Inflammatory macrophage treated with lipopolysaccharide for 1 hour (primary cell): ENCODE measurements around the gene PRDM15.

Source experiments
- DNase-seq, 2 donors: peaks; one replicate each; pipeline ENCODE4 v3.0.0-alpha.2; 2020 to 2022

Gene PRDM15

GRCh38 chr21:41861987-41862386 lies 17.2 kb downstream of the PRDM15 start:
- no peak for DNase-seq

DNA sequence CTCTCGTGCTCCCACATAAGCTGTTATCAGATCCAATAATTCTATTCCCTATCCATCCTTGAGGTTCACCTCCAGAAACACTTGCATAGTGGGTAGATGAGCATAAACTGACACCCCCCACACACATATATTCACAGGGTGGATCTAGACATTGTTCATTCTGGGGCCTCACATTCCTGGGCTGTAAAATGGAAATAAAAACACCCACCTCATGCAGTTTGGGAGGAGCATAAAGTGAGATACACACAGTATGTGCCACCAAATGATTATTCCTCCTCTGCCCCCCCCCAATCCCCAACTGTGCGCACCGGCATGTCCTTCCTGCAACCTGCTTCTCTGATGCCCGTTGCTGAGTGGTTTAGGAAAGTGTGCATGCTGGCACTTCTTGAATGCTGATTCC lies 17.9 kb downstream of the PRDM15 start:
- DNase-seq: no peak

- no peak for DNase-seq
Observed at GRCh38 chr21:41859297-41859980, 19.7 kb downstream of the PRDM15 start.

- no peak for DNase-seq
Observed at GRCh38 chr21:41858466-41859296, 20.5 kb downstream of the PRDM15 start.

DNA sequence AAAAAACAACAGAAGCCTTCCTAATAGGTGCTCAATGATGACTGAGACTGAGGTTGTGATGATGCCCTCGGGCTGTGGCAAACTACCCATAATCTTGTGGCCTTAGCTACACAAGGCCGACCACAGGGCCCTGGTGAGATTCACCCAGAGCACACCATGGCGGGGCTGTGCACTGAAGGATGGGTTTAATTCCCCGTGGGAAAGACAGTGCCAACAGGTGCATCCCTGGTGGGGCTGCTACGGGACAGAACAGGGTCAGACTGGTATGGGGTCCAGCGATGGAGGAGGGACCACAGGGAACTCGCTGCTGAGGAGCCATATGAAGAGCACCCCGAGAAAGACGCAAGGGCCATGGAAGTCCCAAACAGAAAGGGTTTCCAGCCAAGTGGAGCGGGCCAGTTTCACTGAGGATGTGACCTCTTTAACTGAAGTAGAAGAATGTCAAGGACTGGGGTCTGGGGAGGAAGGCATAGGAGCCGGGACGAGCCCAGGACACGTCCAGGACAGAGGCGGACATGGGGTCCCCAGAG lies 21.3 kb downstream of the PRDM15 start:
- no peak for DNase-seq

DNA sequence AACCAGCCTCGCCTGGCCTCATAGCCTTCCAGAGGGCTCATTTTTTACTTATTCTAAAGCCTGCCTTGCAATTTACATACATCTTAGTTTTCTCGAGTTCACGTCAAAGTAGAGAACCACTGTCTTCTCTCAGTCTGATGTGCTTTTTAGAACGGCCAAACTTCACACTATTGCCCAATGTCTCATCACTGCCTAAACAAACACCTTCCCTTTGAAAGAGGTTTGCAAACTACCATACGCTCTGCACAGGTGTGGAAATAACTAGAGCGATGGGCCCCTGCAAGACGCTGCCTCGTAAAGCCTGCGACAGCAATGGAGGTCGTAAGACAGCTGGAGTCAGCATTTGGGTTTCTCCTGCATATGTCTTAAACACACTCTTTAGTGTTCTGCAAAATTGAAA lies 22.6 kb downstream of the PRDM15 start:
- DNase-seq: no peak

- no peak for DNase-seq
Observed at GRCh38 chr21:41854426-41854995, 24.6 kb downstream of the PRDM15 start.

DNA sequence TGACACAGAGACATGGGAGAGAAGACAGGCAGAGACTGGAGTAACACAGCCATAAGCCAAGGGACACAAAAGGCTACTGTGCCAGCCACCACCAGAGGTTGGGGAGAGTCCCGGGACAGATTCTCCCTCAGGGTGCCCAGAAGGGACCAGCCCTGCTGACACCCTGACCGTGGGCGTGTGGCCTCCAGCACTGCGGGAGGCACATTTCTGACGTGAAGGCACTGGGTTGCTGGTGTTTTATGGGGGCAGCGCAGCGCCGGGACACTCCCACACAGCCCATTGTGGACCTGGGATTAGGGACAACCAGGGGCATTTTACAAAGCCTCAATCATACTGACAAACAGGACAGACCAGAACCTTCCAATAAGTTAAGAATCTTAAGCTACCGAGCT lies 26.2 kb downstream of the PRDM15 start:
- peak in 1 of 2 donors; percentile 12 for DNase-seq

DNA sequence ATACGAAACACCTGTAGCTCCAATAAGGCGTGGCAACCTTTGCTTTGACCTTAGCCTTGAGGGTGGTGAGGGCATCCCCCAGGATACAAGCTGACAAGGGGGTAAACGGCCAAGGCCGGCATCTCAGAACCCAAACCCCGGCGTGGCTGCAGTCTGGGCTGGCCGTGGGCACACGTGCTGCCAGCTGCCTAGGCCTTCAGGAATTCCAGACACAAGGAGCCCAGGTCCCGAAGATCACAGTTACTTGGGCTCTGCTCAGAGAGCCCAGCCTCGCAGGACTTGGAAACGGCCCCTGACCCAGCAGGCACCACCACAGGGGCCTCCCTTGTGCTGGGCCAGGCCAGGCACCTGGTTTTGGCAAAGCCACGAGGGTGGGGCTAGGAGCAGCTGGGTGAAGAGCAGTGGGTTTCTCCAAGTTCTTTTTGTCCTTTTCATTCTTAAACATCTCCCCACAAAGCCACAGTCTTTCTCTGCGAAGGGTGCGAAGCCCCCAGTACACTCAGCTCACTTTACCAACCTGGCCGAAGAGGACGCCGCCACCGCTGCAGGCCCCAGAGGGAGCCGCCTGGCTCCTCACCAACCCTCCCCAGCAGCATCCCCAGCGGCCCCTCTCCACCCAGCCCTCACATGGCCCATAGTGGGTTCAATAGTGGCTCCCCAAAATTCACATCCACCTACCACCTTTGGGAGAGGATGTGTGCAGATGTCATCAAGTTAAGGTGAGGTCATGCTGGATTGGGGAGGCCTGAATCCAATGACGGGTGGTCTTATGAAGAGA lies 26.8 kb downstream of the PRDM15 start:
- no peak for DNase-seq

GRCh38 chr21:41851090-41851790 lies 27.9 kb downstream of the PRDM15 start:
- no peak for DNase-seq

DNA sequence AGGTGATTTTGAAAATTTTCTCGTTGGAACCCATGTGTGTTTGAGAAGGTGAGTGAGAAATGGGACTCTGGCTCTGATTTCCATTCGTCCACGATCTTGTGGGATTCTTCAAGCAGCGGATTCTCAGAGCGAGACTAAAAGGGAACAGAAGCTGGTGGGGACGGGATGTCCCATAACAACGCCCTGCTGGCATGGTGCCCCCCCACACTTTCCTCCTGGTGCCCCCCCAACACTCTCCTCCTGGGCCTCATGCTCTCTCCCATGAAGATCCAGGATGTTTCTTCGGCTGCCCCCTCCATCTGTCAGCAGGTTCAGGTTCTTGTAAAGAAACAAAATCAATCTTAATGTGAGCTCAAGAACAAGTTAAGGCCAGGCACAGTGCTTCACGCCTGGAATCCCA lies 29.1 kb downstream of the PRDM15 start:
- DNase-seq: no peak

DNA sequence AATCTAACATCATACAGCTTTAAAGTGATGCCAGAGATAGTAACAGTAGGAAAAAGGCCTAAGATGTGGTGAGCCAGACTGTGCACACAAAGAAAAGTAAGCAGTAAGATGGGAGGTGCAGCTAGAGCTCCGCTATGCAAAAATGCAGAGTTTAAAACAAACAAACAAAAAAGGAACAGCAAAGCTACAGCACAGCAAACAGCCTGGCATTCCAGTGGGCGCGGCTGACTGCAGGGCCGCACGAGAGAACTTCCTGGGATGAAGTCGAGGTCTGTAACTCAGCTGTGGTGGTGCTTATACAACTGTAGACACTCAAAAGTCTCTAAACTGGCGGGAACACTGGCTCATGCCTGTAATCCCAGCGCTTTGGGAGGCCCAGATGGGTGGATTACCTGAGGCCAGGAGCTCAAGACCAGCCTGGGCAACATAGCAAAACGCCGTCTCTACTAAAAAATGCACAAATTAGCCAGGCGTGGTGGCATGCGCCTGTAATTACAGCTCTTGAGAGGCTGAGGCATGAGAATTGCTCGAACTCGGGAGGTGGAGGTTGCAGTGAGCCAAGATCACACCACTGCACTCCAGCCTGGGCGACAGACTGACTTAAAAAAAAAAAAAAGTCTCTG lies 30.1 kb downstream of the PRDM15 start:
- no peak for DNase-seq

DNA sequence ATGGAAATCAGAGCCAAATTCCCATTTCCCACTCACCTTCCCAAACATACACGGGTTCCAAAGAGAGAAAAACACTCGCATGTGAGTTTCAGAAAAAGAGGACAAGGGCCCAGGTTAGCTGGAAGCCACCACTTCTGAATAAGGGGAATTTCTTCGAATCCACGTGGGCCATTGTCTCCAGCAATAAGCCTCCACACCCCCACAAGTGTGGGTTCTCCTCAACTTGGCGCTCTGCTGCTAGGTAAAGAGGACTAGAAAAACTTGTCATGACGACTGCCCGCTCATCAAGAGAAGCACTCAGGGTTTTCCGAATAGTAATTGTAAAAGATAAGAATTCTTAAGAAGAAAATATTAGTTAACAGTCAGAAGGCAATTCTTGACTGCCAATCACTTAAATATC lies 30.6 kb downstream of the PRDM15 start:
- DNase-seq: no peak

DNA sequence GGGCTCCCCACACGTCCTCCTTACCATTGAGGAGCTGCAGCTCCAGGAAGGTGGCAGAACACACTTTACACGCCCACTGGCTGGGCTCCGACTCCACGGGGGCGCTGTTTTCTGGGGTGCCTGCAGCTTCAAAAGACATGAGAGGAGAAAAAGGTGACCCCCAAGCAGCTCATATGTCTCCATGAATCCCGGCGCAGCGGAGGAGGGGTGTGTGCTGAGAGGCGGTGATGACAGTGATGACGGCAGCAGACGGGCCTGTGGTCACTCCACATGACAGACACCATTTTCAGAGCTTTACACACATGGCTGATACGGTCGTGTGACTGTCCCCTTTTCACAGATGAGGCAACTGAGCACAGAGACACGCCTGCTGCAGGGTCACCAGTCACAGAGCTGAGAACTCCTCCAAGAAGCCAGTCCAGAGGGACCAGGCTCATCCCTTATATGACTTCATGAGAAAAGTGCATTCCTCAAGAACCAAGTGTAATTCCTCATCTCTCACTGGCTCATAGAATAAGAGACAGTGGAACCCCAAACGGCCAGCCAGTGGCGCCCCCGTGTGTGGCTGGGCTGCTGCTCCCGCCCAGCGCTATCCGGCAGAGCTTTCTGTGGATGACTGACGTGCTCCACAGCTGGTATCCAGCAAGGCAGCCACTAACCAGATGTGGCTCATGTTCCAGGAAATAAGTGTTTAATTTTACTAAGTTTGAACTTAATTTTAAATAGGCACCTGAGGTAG lies 31.9 kb downstream of the PRDM15 start:
- no peak for DNase-seq

DNA sequence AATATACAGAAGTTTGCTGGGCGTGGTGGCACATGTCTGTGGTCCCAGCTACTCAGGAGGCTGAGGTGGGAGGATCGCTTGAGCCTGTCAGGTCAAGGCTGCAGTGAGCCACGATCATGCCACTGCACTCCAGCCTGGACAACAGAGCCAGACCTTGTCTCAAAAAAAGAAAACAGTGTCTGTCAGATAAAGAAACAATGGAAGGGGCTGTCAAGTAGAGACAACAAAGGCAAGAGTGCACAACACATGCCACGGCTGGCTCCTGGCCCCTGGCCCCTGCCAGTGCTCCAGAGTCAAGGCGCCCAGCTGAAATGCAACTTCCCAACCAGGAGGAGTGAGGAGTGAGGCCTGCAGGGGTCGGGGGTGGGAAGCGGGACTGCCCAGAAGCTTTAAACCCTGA lies 32.6 kb downstream of the PRDM15 start:
- DNase-seq: no peak

- no peak for DNase-seq
Observed at GRCh38 chr21:41846033-41846317, 33.2 kb downstream of the PRDM15 start.

- DNase-seq: no peak
Observed at GRCh38 chr21:41845310-41846032, 33.7 kb downstream of the PRDM15 start.

DNA sequence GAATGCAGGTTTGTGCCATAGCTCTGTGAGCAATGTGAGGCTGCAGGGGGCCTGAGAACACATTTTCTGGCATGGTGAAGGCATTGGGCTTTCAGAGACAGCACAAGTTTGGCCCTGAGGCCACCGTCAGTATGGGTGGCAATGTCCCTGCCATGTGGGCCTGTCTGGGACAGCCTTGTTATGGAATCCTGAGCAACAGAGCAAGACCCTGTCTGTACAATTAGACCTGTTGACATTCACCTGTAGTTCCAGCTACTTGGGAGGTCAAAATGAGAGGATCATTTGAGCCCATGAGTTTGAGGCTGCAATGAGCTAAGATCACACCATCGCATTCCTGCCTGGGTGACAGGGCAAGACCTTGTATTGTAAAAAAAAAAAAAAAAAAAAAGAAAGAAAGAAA lies 35.6 kb downstream of the PRDM15 start:
- DNase-seq: no peak

DNA sequence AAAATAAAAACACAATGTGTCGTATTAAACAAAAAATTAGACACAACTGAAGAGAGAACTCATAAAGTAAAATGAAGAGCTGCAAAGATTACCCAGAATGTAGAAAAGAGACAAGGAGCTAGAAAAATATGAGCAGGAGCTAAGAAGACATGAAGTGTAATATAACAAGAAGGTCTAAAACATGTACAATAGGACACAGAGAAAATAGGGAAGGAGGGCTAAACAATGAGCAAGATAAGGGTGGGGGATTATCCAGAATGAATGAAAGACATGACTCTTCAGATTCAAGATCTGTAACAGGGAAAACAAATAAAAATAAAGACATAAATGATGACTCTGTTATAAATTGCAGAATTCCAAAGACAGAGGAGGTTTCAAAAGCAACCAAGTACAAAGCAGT lies 38.3 kb downstream of the PRDM15 start:
- no peak for DNase-seq

GRCh38 chr21:41839387-41840000 lies 39.6 kb downstream of the PRDM15 start:
- no peak for DNase-seq
